CD14-positive monocyte (primary cell): ENCODE data around the gene PRDX5. TPM values are rescaled to one million over a fixed set of nuclear protein-coding genes. Genes with fewer than 3 reads are reported as not detected.

Experiments used
- DNase-seq, 3 donors: peaks; one replicate each; pipeline ENCODE4 v3.0.0-alpha.2; 2011 to 2022
- H2AFZ ChIP-seq: 2 replicates; pipeline ENCODE4 v1.6.0; 2012; ENCODE audit warnings: mild to moderate bottlenecking, low read depth, low read length, inconsistent platforms; ENCODE audit not compliant: insufficient read depth, poor library complexity, severe bottlenecking
- H3K27ac ChIP-seq, 2 donors: 1 replicate in 1 of 2; 2 replicates in 1 of 2; pipeline ENCODE4 v1.5.1; 2012 to 2013; ENCODE audit warnings: low read length in 2 of 2, control low read depth in 1 of 2, inconsistent platforms in 1 of 2, low read depth in 1 of 2, mild to moderate bottlenecking in 1 of 2
- H3K27me3 ChIP-seq, 2 donors: one replicate each; pipeline versions ENCODE4 v1.6.0 to v1.6.1; 2011 to 2013; ENCODE audit warnings: low read length in 2 of 2; ENCODE audit not compliant: control insufficient read depth in 2 of 2, insufficient read depth in 2 of 2
- H3K36me3 ChIP-seq, 2 donors: replicated peaks in 1 of 2; 1 replicate in 1 of 2; 2 replicates in 1 of 2; pipeline versions ENCODE4 v1.5.1 to v1.6.1; 2012 to 2013; ENCODE audit warnings: low read length in 2 of 2, control low read depth in 1 of 2, inconsistent platforms in 1 of 2, mild to moderate bottlenecking in 1 of 2; ENCODE audit not compliant: insufficient read depth in 2 of 2, control insufficient read depth in 1 of 2
- H3K4me1 ChIP-seq, 2 donors: 1 replicate in 1 of 2; 2 replicates in 1 of 2; pipeline versions ENCODE4 v1.5.1 to v1.6.1; 2012 to 2013; ENCODE audit warnings: low read length in 2 of 2, control low read depth in 1 of 2, inconsistent platforms in 1 of 2, mild to moderate bottlenecking in 1 of 2, moderate library complexity in 1 of 2; ENCODE audit not compliant: insufficient read depth in 2 of 2, control insufficient read depth in 1 of 2
- H3K4me2 ChIP-seq: replicated peaks from 2 replicates; pipeline ENCODE3; 2012; ENCODE audit warnings: low read length, moderate library complexity, mild to moderate bottlenecking; ENCODE audit not compliant: poor library complexity, severe bottlenecking; ENCODE audit errors: extremely low read depth
- H3K4me3 ChIP-seq, 3 experiments: fragments of 200-600 bp in 1 of 3; sonication (generic) in 1 of 3; replicated peaks in 1 of 3; 1 replicate in 2 of 3; 2 replicates in 1 of 3; pipeline ENCODE4 v1.5.1; 2011 to 2013; ENCODE audit warnings: low read length in 3 of 3, mild to moderate bottlenecking in 3 of 3, control low read depth in 2 of 3, low read depth in 2 of 3, inconsistent platforms in 1 of 3, moderate library complexity in 1 of 3
- H3K79me2 ChIP-seq: 2 replicates; pipeline ENCODE4 v1.6.0; 2012; ENCODE audit warnings: mild to moderate bottlenecking, control low read depth, inconsistent platforms, low read length, moderate library complexity; ENCODE audit not compliant: insufficient read depth
- H3K9ac ChIP-seq: 2 replicates; pipeline ENCODE4 v1.6.0; 2017; ENCODE audit warnings: low read length, mild to moderate bottlenecking; ENCODE audit not compliant: insufficient read depth, poor library complexity, severe bottlenecking
- H3K9me3 ChIP-seq, 2 donors: replicated peaks in 1 of 2; 1 replicate in 1 of 2; 2 replicates in 1 of 2; pipeline versions ENCODE4 v1.5.1 to v1.6.1; 2012 to 2013; ENCODE audit warnings: low read length in 2 of 2, control low read depth in 1 of 2; ENCODE audit not compliant: control insufficient read depth in 1 of 2, insufficient read depth in 1 of 2
- H4K20me1 ChIP-seq: 2 replicates; pipeline ENCODE4 v1.6.0; 2012; ENCODE audit warnings: mild to moderate bottlenecking, low read length, control low read depth, moderate library complexity; ENCODE audit not compliant: insufficient read depth
- H3K27ac Mint-ChIP-seq, 7 donors: one replicate each; pipeline ENCODE4 v1.8.0; 2020; ENCODE audit warnings: mild to moderate bottlenecking in 7 of 7, mixed read lengths in 7 of 7, moderate library complexity in 6 of 7, inconsistent platforms in 2 of 7
- H3K27me3 Mint-ChIP-seq, 3 donors: one replicate each; pipeline ENCODE4 v1.8.0; 2021 to 2022; ENCODE audit warnings: low read depth in 3 of 3, mild to moderate bottlenecking in 3 of 3, mixed read lengths in 3 of 3, moderate library complexity in 3 of 3, inconsistent platforms in 1 of 3
- H3K36me3 Mint-ChIP-seq, 2 donors: one replicate each; pipeline ENCODE4 v1.8.0; 2020; ENCODE audit warnings: mixed read lengths in 2 of 2, inconsistent platforms in 1 of 2, mild to moderate bottlenecking in 1 of 2
- H3K4me1 Mint-ChIP-seq: one replicate; pipeline ENCODE4 v1.8.0; 2020; ENCODE audit warnings: mild to moderate bottlenecking, mixed read lengths
- H3K4me3 Mint-ChIP-seq, 2 donors: one replicate each; pipeline ENCODE4 v1.8.0; 2020; ENCODE audit warnings: mild to moderate bottlenecking in 2 of 2, mixed read lengths in 2 of 2, moderate library complexity in 1 of 2
- H3K9me3 Mint-ChIP-seq, 7 donors: one replicate each; pipeline ENCODE4 v1.8.0; 2020 to 2022; ENCODE audit warnings: mixed read lengths in 7 of 7, mild to moderate bottlenecking in 6 of 7, moderate library complexity in 6 of 7, inconsistent platforms in 2 of 7
- WGBS: methylation state at CpG from one replicate; pipeline ENCODE4 v1.1.5; 2013; ENCODE audit warnings: missing lambda C conversion rate; ENCODE audit not compliant: insufficient coverage; 5-methylcytosine and 5-hydroxymethylcytosine counted together
- intact Hi-C, 2 donors: fragments of 100-400 bp; cut with micrococcal nuclease; formaldehyde crosslinking; loops; one replicate each; pipeline versions ENCODE4 v1.15.0 to v1.15.1; 2023
- polyA plus RNA-seq, 3 donors: library from polyadenylated mRNA; depleted of rRNA in 1 of 3; unstranded in 2 of 3; stranded (reverse) in 1 of 3; fragments of 300-500 nt in 2 of 3; fragments of >200 nt in 1 of 3; fragmentation: Illumina TruSeq in 2 of 3; gene quantifications; 1 replicate in 2 of 3; 2 replicates in 1 of 3; pipeline ENCODE4 v1.2.3, GENCODE V29; 2012 to 2021
- TF ChIP-seq, protein P1 (sequence below): fragments of 200-600 bp; IDR thresholded peaks from one replicate; pipeline ENCODE4 v1.8.0; 2022; ENCODE audit warnings: antibody characterized with exemption, mild to moderate bottlenecking

Gene PRDX5
- polyA plus RNA-seq, 3 donors, result 136 to 318 (median 286) TPM

DNA sequence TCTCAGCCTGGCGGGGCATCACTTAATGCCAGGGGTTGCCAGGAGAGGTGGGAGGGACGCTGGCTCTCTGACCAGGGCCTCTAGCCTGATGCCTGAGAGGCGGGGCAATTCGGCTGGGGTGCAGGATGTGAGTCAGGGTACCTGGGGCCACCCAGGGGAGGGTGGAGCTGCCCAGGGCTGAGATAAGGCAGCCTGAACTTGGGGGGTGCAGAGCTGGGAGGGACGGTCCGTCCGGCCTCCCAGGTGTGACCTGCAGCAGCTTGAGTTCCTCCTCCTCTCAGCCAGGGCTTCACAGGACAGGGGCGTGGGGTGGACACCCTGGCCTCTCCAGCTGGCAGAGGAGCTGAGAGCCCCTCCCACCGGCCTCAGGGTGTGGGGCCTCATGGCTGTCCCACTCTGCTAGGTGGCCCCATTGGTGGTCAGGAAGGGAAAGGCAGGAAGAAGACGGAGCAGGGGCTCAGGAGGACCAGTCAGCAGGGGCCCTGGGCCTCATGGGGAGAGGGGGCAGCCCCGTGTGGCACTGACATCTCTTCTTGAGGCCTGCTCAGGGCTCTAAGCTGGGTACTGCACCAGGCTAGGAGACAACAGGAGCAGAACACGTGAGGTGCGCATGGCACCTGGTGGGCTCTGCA lies 40.1 kb downstream of the PRDX5 start:
- H2AFZ ChIP-seq, result no peak overlapping the region
- H3K27me3 ChIP-seq, result no peaks in the 10 kb centered on the region
- peaks cover 44% of the 10 kb centered on the region for H3K79me2 ChIP-seq
- peak overlapping the region in 5 of 7 donors; percentile 24 to 86 (median 75) for H3K27ac Mint-ChIP-seq
- peaks cover 47 to 65% of the 10 kb centered on the region in 2 donors for H3K4me1 ChIP-seq
- H3K36me3 Mint-ChIP-seq, result peaks cover 34 to 58% of the 10 kb centered on the region in 2 donors
- no peaks in the 10 kb centered on the region for H3K9me3 Mint-ChIP-seq
- TF ChIP-seq, protein P1, sequence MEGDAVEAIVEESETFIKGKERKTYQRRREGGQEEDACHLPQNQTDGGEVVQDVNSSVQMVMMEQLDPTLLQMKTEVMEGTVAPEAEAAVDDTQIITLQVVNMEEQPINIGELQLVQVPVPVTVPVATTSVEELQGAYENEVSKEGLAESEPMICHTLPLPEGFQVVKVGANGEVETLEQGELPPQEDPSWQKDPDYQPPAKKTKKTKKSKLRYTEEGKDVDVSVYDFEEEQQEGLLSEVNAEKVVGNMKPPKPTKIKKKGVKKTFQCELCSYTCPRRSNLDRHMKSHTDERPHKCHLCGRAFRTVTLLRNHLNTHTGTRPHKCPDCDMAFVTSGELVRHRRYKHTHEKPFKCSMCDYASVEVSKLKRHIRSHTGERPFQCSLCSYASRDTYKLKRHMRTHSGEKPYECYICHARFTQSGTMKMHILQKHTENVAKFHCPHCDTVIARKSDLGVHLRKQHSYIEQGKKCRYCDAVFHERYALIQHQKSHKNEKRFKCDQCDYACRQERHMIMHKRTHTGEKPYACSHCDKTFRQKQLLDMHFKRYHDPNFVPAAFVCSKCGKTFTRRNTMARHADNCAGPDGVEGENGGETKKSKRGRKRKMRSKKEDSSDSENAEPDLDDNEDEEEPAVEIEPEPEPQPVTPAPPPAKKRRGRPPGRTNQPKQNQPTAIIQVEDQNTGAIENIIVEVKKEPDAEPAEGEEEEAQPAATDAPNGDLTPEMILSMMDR, result no peak
- H3K27ac ChIP-seq, result no peak overlapping the region
- intact Hi-C loops, result loop anchor here (5.0 kb wide), 1 partner anchor 41 kb away; the partner anchor contains the start of genes PRDX5 (in 2 of the 2) and TRMT112 (in 2 of the 2)
- DNase-seq, result no peak
- H3K9me3 ChIP-seq, result no peaks in the 10 kb centered on the region
- H3K4me1 Mint-ChIP-seq, result peaks cover 51% of the 10 kb centered on the region
- H3K36me3 ChIP-seq, result peaks cover 39 to 57% of the 10 kb centered on the region in 2 donors
- peaks cover 72% of the 10 kb centered on the region for H4K20me1 ChIP-seq
- H3K9ac ChIP-seq, result peak overlapping the region; percentile 80
- H3K4me3 Mint-ChIP-seq, result peak overlapping the region in 1 of 2 donors; percentile 39
- peak overlapping the region; percentile 100 for H3K4me2 ChIP-seq
- no peaks in the 10 kb centered on the region for H3K27me3 Mint-ChIP-seq
- peak overlapping the region in 1 of 3 experiments; percentile 95 for H3K4me3 ChIP-seq
- 58% methylated on average over 7 of the region's 13 CpGs for WGBS

DNA sequence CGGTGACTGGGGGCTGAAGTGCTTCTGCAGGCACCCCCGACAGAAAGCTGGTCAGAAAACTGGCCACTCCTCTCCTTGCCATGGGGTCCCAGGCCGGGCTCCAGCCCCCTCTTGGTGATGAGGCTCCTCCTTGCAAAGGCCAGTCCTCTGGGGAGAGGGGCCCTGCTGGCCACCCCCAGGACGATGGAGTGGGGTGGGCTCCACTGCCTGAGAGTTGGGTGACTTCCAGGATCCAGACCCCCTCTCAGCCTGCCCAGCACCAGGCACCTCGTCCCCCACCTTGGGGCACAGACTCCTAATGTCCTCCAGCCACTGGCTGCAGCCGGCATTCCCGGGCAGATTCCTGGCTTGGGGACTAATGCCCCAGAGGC lies 40.6 kb downstream of the PRDX5 start:
- intact Hi-C loops, result loop anchor here (5.0 kb wide), 1 partner anchor 41 kb away; the partner anchor contains the start of genes PRDX5 (in 2 of the 2) and TRMT112 (in 2 of the 2)
- Histone ChIP-seq H3K27ac (peak overlapping the region; percentile 49 to 80), H2AFZ (peak overlapping the region; percentile 75), H3K4me2 (peak overlapping the region; percentile 100), H3K36me3 (peaks cover 40 to 57% of the 10 kb centered on the region in 2 donors), H3K9ac (peak overlapping the region; percentile 80), H3K27me3 (no peaks in the 10 kb centered on the region), H3K4me3 (peak overlapping the region; percentile 21 to 95 (median 32)), H4K20me1 (peaks cover 72% of the 10 kb centered on the region), H3K4me1 (peaks cover 47 to 65% of the 10 kb centered on the region in 2 donors), H3K9me3 (no peaks in the 10 kb centered on the region), H3K79me2 (peaks cover 49% of the 10 kb centered on the region)
- Mint-ChIP-seq H3K36me3 (peaks cover 39 to 58% of the 10 kb centered on the region in 2 donors), H3K9me3 (no peaks in the 10 kb centered on the region), H3K4me1 (peaks cover 51% of the 10 kb centered on the region), H3K4me3 (peak overlapping the region in 1 of 2 donors; percentile 39), H3K27me3 (no peaks in the 10 kb centered on the region), H3K27ac (peak overlapping the region in 2 of 7 donors; percentile 60 to 78)
- TF ChIP-seq, protein P1, result no peak
- 36% methylated on average over 6 of the region's 7 CpGs for WGBS
- DNase-seq, result no peak
